ENCODE measurements around the gene TP53I13. TPM values are rescaled to one million over a fixed set of nuclear protein-coding genes. Genes with fewer than 3 reads are reported as not detected.

Gene TP53I13
- total RNA-seq, 1 experiment from 2014 or later: 28.1 TPM

DNA sequence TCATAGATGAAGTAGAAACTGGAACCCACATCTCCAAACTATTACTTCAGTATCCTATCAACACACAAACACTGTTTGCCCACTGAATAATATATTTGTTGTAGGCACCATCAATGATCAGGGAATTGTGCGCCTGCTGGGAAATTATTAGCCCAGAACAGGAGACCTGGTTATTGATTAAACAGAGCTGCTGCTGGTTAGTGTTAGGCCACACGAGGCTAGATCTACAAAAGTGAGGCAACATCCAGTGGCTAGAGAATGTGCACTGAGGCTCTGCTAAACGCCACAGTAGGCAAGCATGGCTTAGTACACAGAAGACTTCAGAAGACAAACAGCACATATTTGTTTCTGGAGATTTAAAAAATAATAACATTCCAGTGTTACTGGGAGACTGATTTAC lies 12.7 kb upstream of the TP53I13 start:
- WGBS (ENCODE audit: extremely low coverage, insufficient read length, low lambda C conversion rate): no CpG with 5 or more reads among the region's 3 CpGs
- H4K8ac ChIP-seq (replicated peaks; ENCODE audit: insufficient read length, low read depth, low read length): no peak overlapping the region
- H3K27ac ChIP-seq (ENCODE audit: insufficient read length, low read depth, low read length): no peak overlapping the region
- no peak overlapping the region for H2BK12ac ChIP-seq (ENCODE audit: insufficient read length, low read depth, low read length)
- Mint-ChIP-seq H3K27ac (no peak overlapping the region), H3K9me3 (no peaks in the 10 kb centered on the region), H3K27me3 (ENCODE audit: low read depth) (peaks cover 7% of the 10 kb centered on the region), H3K36me3 (ENCODE audit: insufficient read depth in 1 of 3, low read depth in 3 of 3) (no peaks in the 10 kb centered on the region; a peak in 1 of 7 replicates), H3K4me1 (no peaks in the 10 kb centered on the region), H3K4me3 (no peak overlapping the region)
- no peak overlapping the region for H2BK120ac ChIP-seq (ENCODE audit: low read depth, low read length, poor library complexity, severe bottlenecking)
- TF ChIP-seq, protein P1, sequence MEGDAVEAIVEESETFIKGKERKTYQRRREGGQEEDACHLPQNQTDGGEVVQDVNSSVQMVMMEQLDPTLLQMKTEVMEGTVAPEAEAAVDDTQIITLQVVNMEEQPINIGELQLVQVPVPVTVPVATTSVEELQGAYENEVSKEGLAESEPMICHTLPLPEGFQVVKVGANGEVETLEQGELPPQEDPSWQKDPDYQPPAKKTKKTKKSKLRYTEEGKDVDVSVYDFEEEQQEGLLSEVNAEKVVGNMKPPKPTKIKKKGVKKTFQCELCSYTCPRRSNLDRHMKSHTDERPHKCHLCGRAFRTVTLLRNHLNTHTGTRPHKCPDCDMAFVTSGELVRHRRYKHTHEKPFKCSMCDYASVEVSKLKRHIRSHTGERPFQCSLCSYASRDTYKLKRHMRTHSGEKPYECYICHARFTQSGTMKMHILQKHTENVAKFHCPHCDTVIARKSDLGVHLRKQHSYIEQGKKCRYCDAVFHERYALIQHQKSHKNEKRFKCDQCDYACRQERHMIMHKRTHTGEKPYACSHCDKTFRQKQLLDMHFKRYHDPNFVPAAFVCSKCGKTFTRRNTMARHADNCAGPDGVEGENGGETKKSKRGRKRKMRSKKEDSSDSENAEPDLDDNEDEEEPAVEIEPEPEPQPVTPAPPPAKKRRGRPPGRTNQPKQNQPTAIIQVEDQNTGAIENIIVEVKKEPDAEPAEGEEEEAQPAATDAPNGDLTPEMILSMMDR (conservative IDR thresholded peaks at IDR 0.05): no peak
- DNase-seq: no peak
- no peaks in the 10 kb centered on the region for H3K9me3 ChIP-seq (ENCODE audit: control insufficient read depth, low read depth, low read length)
- no peak overlapping the region for H2BK20ac ChIP-seq (ENCODE audit: low read depth, low read length, poor library complexity, severe bottlenecking)
- H4K5ac ChIP-seq (ENCODE audit: insufficient read length, low read depth, low read length): no peak overlapping the region
- no peaks in the 10 kb centered on the region for H3K23me2 ChIP-seq (ENCODE audit: insufficient read length, low read depth, low read length, poor library complexity, severe bottlenecking)
- H3K79me1 ChIP-seq (ENCODE audit: insufficient read depth, low read depth, low read length, poor library complexity, severe bottlenecking): no peaks in the 10 kb centered on the region
- no peak overlapping the region for H2BK15ac ChIP-seq (ENCODE audit: low read depth, low read length)
- no peaks in the 10 kb centered on the region for H3K79me2 ChIP-seq (ENCODE audit: insufficient read depth, low read length)
- no peak overlapping the region for H3K56ac ChIP-seq (ENCODE audit: insufficient read length, low read depth, low read length)
- H3K23ac ChIP-seq (ENCODE audit: insufficient read length, low read depth, low read length): no peak overlapping the region
- H2BK5ac ChIP-seq (ENCODE audit: insufficient read length, low read length): no peak overlapping the region
- H3K4me2 ChIP-seq (ENCODE audit: insufficient read depth, insufficient read length, low read length): no peak overlapping the region
- no peak overlapping the region for H2AK5ac ChIP-seq (ENCODE audit: insufficient read length, low read length)
- no peak overlapping the region for H3K4ac ChIP-seq (ENCODE audit: low read depth, low read length)
- H3K18ac ChIP-seq (ENCODE audit: insufficient read length, low read depth, low read length): no peak overlapping the region
- no peak overlapping the region for H3K14ac ChIP-seq (ENCODE audit: insufficient read depth, low read length)
- H3T11ph ChIP-seq (ENCODE audit: low read length): no peak overlapping the region
- H4K91ac ChIP-seq (ENCODE audit: insufficient read length, low read depth, low read length): no peak overlapping the region
- H3K9ac ChIP-seq (ENCODE audit: extremely low read depth, insufficient read length, low read length): no peak overlapping the region
- no peaks in the 10 kb centered on the region for H3K27me3 ChIP-seq (ENCODE audit: insufficient read depth, low read length)
- H2AFZ ChIP-seq (ENCODE audit: low read length): no peak overlapping the region
- H3K4me1 ChIP-seq (ENCODE audit: insufficient read depth, low read length): no peaks in the 10 kb centered on the region
- H4K20me1 ChIP-seq (ENCODE audit: control insufficient read depth, insufficient read depth, insufficient read length): no peaks in the 10 kb centered on the region

Measured in H9 (cell line).